Keratinocyte (primary cell): ENCODE data around the gene CCND2.

Source experiments
- CTCF ChIP-seq, 3 experiments: IDR thresholded peaks in 1 of 3; conservative IDR thresholded peaks in 1 of 3; optimal IDR thresholded peaks in 1 of 3; 2 replicates in 2 of 3; 3 replicates in 1 of 3; pipeline versions ENCODE3 to v1.5.1; 2011; ENCODE audit warnings: low read length in 3 of 3, mild to moderate bottlenecking in 3 of 3, moderate library complexity in 2 of 3, control low read depth in 1 of 3, inconsistent platforms in 1 of 3; ENCODE audit not compliant: insufficient read depth in 2 of 3; ENCODE audit errors: extremely low read depth in 1 of 3
- EZH2 ChIP-seq: IDR thresholded peaks from one replicate; pipeline ENCODE4 v1.6.1; 2012; ENCODE audit warnings: inconsistent platforms, mild to moderate bottlenecking, low read length, moderate library complexity

GRCh38 chr12:4279198-4279690 is 5.7 kb downstream of the CCND2 start:
- TF ChIP-seq CTCF (optimal IDR thresholded peaks at IDR 0.05 in 1 of 3, IDR thresholded peaks at IDR 0.05 in 1 of 3, conservative IDR thresholded peaks at IDR 0.05 in 1 of 3; ENCODE audit: extremely low read depth in 1 of 3, insufficient read depth in 2 of 3, low read length in 3 of 3) (no peak), EZH2 (no peak)
